GM08714 (cell line): ENCODE results near the gene CDK17.
A peak's percentile ranks its signal among the peaks of the same experiment; 100 is the strongest.
"Not testable (repeated sequence)": the region's sequence is repeated elsewhere in the genome, so short reads cannot be mapped to it uniquely, and the experiment has no call there.

Source experiments
- H3K4me3 ChIP-seq: fragments of 200-500 bp; sonication (Bioruptor generic); 2 replicates; pipeline ENCODE4 v1.5.1; 2014; ENCODE audit warnings: mild to moderate bottlenecking, low read length, inconsistent platforms
- ZNF274 ChIP-seq: IDR thresholded peaks from 2 replicates; pipeline ENCODE4 v1.6.1; 2012; ENCODE audit warnings: mild to moderate bottlenecking, low read depth, low read length

CDK17 gene

DNA sequence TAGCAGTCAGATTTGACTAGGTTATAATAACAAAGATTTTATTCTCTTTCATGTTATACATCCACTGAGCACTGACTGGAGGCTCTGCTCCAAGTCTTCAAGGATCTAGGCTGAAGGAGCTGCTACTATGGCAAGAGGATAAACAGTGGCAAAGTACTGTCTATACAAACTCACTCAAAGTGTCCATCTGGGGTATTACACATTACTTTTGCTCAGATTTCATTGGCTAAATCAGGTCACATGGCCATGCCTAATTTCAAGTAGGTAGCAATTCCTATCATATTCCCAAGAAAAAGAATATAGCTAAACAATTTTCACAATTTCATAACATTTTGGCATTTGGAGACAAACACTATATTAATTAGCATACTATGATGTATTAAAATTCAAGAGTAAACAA lies 40.9 kb downstream of the CDK17 start:
- TF ChIP-seq ZNF274: no peak
- no peak overlapping the region for H3K4me3 ChIP-seq

DNA sequence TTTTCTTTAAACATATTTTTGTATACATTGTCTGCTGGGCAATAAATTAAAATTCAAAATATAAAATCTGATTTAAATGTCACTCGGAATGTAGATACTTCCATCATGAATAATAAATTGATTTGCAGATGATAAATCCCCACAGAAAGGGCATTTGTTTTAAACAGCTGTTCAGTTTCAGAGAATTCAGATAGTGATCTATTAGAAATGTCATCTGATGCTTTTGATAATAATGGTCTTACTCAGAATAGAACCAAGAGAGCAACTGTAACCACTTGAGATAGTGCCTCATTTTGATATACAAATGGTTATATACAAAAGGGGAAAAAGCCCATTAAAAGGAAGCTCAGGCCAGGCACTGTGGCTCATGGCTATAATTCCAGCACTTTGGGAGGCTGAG lies 43.4 kb downstream of the CDK17 start:
- H3K4me3 ChIP-seq: no peak overlapping the region
- TF ChIP-seq ZNF274: no peak

DNA sequence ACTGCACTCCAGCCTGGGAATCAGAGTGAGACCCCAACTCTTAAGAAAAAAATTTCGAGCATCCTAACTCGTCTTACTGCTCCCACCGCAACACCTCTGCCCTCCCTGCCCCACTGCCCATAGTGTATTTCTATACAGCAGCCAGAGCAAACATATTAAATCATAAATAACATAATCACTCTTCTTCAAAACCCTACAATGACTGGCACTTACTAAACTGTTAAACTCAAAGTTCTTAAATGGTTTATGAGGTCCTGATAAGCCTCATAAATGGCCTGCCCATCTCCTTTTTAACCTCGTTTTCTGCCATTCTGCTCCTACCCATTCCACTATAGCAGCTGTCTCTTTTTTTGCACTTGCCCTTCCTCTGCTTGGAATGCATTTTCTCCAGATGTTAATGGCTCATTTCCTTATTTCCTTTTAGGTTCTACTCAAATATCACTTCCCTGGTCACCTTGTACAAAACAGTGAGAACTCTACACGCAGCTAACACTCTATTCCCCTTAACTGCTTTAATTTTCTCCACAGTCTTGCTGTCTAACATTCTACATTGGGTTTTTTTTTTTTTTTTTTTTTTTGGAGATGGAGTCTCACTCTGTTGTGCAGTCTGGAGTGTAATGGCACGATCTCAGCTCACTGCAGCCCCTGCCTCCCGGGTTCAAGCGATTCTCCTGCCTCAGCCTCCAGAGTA lies 45.2 kb downstream of the CDK17 start:
- H3K4me3 ChIP-seq: no peak overlapping the region
- no peak for TF ChIP-seq ZNF274

DNA sequence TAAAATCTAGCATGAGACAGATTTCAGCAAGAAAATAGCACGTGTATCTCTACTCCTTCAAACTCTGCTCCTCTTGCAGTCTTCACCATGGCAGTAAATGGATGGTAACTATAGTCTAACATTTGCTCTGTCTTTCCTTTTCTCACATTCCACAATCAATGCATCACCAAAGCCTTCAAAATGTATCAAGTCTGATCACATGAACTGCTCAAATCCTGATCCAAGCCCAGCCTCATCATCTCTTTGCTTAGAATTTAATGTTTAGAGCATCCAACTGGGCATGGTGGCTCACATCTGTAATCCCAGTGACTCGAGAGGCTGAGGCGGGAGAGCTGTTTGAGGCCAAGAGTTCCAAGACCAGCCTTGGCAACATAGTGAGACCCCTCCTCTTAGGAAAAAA lies 45.9 kb downstream of the CDK17 start:
- no peak for TF ChIP-seq ZNF274
- no peak overlapping the region for H3K4me3 ChIP-seq

DNA sequence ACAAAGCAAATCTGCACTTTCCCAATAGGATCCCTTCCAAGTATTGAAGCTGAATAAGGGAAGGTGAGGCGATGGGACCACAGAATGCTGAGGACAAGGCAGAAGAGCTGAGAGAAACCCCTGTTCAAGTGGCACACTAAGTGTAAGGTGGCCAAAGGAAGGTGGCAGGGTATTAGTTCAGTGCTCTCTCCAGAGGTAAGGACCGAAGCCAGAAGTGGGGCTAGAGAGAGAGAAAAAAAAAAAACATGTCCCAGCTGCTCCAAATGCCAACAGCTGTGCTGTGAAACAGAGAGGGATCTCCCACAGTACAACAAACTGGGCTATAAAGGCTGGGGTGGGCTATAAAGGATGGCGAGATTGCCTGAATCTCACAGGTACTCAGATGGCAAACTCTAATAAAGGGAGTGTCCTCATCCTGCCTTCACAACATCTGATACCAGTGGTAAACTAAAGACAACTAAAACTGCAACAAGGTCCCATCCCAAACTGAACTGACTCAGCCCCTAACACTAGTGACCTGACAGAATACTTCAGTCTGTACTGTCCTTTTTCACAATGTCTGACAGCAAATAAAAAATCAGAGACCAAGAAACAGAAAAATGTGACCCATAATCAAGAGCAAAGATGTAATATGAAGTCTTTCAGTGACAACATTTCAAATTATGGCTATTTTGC lies 47.9 kb downstream of the CDK17 start:
- no peak for TF ChIP-seq ZNF274
- H3K4me3 ChIP-seq: no peak overlapping the region

DNA sequence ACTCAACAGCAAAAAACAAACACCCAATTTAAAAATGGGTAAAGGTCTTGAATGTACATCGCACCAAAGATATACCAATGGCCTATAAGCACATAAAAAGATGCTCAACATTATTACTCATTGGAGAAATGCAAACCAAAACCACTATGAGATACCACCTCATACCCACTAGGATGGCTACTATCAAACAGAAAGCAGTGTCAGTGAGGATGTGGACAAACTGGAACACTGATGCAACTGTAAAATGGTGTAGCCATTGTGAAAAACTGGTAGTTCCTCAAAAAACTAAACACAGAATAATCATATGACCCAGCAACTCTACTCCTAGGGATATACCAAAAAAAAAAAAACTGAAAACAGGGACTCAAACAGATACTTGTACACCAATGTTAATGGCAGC lies 49.3 kb downstream of the CDK17 start:
- H3K4me3 ChIP-seq: no peak overlapping the region
- TF ChIP-seq ZNF274: no peak

DNA sequence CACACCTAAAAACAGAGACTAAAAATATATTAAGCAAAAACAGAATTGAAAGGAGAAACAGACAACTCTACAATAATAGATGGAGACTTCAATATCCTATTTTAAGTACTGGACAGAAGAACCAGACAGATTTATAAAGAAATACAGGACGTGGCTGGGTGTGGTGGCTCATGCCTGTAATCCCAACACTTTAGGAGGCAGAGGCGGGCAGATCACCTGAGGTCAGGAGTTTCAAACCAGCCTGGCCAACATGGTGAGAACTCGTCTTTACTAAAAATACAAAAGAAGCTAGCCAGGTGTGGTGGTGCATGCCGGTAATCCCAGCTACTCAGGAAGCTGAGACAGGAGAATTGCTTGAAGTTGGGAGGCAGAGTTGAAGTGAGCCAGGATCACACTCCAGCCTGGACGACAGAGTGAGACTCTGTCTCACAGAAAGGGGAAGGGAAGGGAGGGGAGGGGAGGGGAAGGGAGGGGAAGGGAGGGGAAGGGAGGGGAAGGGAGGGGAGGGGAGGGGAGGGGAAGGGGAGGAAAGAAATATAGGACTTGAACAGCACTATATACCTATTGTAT lies 53.0 kb downstream of the CDK17 start:
- TF ChIP-seq ZNF274: no peak
- H3K4me3 ChIP-seq: peak overlapping the region; percentile 13; the same call in 1 of the 2 replicates

DNA sequence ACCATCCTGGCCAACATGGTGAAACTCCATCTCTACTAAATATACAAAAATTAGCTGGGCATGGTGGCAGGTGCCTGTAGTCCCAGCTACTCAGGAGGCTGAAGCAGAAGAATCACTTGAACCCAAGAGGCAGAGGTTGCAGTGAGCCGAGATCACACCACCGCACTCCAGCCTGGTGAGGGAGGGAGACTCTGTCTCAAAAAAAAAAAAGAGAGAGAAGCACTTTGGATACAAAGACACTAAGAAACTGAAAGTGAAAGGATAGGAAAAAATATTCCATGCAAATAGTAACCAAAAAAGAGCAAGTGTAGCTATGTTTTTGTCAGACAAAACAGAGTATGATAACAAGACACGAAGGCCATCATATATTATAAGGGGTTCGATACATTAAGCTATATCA lies 53.5 kb downstream of the CDK17 start:
- not testable (repeated sequence) for H3K4me3 ChIP-seq

DNA sequence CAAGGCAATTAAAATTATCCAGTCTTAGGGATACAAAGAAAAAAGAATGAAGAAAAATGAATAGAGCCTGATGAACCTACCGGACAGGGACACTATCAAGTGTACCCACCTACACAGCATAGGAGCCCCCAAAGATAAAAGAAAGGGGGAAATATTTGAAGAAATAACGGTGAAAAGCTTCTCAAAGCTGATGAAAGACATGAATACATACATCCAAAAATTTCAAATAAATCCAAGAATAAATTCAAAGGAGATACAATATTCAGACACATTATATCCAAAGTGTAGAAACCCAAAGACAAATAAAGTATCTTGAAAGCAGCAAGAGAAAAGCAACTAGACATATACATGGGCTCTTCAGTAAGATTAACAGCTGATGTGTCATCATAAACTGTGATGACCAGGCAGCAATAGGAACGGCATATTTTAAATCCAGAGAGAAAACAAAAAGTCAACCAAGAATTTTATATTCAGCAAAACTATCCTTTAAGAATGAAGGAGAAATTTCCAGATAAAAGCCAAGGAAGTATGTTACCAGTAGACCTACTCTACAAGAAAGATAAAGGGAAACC lies 56.0 kb downstream of the CDK17 start:
- no peak for TF ChIP-seq ZNF274
- H3K4me3 ChIP-seq: no peak overlapping the region

DNA sequence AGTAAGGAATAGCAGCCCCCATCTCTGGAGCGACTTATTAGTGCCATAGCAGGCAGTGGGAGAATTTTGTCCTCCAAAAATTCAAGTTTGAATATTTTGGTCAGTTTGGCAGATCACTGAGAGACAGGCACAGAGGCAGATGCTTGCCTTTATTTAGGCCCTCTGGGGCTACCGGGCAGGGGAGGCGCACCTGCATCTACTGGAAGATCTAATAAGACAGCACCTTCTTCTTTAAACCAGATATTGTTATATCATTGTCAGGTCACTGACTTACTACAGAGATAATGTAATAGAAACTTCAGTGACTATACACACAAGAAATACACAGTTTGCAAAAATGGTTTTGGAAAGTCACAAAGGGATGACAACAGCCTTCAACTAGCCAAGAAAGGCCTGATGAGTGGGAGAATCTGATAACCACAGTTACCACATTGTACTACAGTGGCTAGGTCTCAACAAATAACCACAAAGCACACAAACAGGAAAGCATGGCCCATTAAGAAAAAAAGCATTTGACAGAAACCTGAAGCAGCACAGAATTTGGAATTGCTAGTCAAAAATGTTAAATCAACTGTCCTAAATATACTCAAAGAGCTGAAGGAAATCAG lies 56.8 kb downstream of the CDK17 start:
- no peak overlapping the region for H3K4me3 ChIP-seq
- no peak for TF ChIP-seq ZNF274

DNA sequence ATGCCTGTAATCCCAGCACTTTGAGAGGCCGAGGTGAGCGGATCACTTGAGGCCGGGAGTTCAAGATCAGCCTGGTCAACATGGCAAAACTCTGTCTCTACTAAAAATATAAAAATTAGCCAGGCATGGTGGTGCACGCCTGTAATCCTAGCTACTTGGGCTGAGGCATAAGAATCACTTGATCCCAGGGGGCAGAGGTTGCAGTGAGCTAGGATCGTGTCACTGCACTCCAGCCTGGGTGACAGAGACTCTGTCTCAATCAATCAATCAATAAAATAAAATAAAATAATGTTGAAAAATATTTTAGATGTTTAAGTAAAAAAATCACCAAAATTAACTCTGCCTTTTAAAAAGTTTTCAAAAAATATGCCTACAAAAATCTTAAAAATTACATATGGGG lies 60.6 kb downstream of the CDK17 start:
- not testable (repeated sequence) for H3K4me3 ChIP-seq

DNA sequence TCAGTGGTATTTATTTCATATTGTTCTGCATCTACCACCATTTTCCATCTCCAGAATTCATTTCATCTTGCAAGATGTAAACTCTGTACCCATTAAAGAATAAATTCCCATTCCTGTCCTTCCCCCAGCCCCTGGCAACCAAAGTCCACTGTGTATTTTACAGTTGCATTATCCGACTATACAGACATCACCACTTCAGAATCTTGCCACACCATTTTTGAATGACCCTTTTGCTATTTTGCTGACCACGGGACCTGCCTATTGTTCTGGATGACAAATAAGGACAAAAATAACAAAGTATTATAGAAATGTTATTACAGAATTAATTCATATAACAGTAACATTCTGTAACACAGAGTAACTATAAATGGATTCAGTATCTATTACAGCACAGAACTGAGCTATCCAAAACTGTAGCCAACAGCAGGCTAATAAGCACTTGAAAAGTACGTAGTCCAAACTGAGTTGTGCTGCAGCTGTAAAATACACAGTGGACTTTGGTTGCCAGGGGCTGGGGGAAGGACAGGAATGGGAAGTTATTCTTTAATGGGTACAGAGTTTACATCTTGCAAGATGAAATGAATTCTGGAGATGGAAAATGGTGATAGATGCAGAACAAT lies 61.3 kb downstream of the CDK17 start:
- no peak for TF ChIP-seq ZNF274
- H3K4me3 ChIP-seq: no peak overlapping the region

DNA sequence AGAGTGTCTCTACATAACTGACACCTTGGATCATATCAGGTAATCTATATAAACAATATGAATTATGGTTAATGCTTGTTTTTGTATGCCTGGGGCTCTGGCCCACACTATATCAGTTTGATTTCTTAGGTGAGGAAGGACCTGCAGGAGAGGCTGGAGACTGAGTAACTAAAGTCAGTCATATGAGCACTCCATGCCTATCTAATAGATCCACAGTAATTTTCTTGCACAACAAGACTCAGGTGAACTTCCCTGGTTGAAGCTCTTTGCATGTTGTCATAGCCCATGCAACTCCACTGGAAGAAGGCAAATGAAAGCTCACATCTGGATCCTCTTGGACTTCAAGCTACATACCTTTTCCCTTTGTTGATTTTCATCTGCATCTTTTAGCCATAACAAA lies 62.3 kb downstream of the CDK17 start:
- no peak for TF ChIP-seq ZNF274
- H3K4me3 ChIP-seq: no peak overlapping the region

DNA sequence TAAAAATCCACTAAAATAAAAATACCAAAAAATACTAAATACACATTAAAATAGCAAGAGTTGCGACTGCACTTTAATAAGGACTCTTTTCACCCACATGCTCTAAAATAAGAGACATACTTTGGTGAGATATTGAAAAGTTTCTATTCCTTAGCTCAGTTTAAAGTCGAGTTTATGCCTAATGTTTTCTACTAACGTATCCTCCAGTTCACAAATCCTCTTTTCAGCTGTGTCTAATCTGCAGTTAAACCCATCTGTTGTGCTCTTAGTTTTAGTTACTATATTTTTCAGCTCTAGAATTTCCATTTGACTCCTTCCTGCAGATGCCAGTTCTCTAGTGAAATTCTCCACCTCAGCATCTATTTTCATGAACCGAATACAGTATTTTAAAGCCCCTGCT lies 63.8 kb downstream of the CDK17 start:
- TF ChIP-seq ZNF274: no peak
- H3K4me3 ChIP-seq: no peak overlapping the region

DNA sequence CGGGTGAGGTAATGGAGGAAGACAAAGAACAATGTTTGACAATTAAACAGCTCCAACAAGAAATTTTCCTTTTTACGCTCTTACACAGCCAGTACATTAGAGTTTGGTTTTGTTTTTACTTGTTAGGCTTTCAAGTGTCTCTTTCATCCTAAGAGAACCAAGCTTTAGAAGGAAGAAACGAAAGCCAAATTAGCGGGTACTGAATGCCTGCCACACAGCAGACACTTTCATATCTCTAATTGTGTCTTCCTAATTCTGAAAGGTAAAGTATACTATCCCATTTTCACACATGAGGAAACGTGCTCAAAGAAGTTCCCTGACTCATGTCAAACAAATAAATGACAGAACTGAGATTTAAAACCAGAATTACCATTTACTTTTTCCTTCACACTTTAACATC lies 65.0 kb downstream of the CDK17 start:
- TF ChIP-seq ZNF274: no peak
- no peak overlapping the region for H3K4me3 ChIP-seq
